Stimulated activated CD8-positive, alpha-beta memory T cell treated with anti-CD3 and anti-CD28 coated beads, Interleukin-2, amount 100 ng/mL, for 1 hour (primary cell): Measurements from ENCODE around the gene MMP1.

ENCODE experiments used
- DNase-seq, 2 donors: peaks; one replicate each; pipeline ENCODE4 v3.0.0-alpha.2; 2020; ENCODE audit warnings: low read depth in 2 of 2

Gene MMP1

DNA sequence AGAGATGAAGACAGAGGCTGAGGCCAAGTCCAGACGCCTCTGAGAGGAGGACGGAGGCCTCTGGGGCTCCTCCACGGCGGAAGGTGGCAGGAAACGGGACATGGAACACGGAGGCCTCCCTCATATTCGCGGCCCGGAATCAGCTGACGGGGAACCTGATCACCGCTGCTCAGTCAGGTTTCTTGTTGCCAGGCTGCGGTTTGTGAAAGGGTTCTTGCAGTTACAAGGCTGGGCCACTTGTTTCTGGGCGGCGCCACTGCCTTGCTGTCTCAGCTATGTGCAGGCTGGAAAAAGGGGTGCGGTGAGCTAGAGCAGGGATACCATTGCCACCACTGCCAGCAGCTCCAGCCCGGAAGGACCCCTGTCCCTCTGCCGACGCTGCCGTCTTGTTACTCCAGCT, 10.0 kb upstream of the MMP1 start:
- DNase-seq, result no peak

DNA sequence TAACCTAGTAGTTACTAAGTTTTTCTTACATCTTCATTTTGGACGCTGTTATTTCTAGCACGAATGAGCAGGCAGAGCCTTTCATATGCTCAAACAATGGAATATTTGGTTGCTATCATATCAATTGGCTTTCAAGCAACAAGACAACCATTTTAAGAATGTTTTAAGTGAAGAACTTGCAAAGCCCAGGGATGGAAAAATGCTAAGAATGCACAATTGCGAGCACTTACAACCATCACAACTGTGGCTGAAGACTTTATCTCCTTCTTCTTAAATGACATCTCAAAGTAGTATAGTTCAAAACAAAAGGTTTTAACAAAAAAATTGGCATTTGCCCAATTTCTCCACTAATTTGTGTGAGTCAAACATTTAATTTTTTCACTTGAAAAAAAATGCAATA, 8.3 kb upstream of the MMP1 start:
- DNase-seq, result no peak

DNA sequence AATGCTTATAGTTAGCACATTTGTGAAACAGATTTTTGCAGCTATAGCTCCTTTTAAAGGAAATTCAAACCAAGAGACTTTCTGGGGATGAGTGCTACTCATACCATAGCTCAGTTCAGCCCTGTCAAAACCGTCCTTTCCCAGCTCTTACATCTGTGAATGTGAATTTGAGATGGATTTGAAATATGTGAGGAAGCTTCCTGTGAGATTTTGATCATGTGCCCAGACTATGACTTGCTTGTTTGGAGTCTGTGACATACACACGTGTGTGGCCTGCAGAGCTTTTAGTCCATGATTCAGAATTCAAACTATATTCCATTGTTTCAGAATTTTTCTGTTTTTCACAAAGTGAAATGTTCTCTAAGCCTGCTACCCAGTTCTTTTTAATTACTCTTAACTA, 4.4 kb upstream of the MMP1 start:
- no peak for DNase-seq

DNA sequence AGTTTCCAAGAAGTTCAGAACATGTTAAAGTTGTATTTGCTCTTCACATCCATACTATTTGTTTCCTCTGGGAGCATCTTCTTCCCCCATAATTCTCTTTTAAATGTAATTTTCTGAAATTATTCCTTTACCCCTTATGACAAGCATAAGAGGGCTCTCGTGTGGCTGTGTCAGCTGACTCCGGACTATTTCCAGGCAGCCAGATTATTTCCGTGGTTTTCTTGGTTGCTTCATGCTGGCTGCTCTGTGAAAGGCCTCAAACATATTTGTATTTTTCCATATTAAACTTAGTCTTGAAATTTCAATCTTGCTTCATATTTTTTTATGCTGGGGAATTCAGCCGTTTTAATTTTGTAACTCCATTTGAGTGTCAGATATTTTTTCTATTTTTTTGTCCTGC, 2.8 kb upstream of the MMP1 start:
- no peak for DNase-seq

DNA sequence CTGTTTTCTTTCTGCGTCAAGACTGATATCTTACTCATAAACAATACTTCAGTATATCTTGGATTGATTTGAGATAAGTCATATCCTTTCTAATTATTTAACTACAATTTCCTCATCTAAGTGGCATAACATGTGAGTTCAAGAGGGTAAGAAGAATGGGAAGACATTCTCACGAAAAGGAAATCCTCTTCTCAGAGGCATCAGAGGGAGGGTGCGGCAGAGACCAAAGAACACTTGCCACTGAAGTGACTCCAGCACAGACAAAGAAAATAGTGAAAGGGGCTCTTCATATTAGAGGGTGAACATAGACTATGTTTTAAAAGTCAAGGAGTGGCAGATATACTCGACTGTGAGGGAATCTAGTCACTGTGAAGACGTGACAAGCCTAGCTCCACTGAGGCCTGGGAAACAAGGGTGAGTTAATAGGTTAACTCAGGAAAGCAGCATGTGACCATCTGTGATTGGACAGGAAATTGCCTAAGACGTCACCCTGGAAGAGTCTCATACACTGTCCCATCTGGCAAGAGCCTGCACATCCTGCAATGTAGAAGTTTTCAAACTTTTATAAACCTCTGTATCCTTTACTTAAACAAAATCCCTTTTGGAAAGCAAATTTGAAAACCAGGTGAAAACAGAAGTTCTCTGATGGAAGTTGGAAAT, 1.9 kb upstream of the MMP1 start:
- no peak for DNase-seq

DNA sequence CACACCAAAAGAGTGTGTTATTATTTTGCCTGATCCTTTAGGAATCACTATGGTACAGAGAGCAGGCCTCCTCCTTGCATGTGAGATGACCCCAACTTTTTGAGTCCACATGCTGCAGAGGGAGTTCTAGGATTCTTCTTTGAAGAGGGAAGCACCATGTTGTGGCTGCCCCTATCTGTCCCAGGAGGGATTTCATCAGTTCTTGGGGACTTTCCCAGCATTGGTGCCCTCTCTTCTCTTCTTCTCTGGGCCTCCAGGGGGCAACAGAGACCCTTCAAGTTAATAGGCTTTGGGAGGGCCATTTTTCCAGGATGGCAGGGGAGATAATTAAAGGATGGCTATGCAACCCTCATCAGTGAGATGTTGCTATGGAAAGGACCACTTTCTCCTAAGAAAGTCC, 3.6 kb downstream of the MMP1 start:
- no peak for DNase-seq

DNA sequence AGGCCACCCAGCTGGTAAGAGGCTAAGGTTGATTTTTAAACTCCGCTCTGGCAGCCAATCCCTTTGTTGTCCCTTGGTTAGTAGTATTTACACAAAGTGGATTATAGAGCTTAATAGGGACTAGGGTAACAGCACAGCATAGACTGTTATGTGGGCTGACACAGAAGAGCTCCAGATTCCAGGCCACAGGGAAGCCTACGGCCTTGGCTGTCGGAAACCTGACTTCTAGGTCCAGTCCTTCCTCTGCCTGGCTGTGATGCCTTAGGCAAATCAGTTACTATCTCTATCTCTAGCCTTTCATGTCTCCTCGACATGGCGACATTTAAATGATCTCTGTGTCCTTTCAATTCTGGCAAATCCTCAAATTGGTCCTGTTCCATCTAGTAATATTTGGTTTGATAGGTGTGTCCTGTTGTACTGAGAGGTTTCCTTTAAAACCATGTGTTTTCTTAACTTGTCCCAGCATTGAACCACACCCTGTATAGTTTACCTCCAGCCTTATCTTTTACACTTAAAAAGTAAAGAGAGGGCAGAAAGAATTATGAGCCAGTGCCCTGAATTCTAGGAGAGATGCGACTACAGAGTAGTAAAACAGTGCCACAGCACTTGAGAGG, 4.2 kb downstream of the MMP1 start:
- no peak for DNase-seq

DNA sequence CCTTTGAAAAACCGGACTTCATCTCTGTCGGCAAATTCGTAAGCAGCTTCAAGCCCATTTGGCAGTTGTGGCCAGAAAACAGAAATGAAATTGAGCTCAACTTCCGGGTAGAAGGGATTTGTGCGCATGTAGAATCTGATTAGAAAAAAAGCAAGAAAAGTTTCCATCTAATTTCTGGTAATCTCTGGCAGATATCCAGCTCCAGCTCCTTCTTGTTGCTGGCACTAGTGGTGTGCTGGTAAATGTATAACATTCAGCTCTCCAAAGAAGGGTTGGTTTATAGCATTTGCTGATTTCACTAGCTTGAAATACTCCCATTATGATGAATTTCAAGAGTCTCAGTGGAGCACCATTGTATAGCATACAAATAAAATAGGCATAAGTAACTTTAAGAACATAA, 5.4 kb downstream of the MMP1 start:
- DNase-seq, result no peak

DNA sequence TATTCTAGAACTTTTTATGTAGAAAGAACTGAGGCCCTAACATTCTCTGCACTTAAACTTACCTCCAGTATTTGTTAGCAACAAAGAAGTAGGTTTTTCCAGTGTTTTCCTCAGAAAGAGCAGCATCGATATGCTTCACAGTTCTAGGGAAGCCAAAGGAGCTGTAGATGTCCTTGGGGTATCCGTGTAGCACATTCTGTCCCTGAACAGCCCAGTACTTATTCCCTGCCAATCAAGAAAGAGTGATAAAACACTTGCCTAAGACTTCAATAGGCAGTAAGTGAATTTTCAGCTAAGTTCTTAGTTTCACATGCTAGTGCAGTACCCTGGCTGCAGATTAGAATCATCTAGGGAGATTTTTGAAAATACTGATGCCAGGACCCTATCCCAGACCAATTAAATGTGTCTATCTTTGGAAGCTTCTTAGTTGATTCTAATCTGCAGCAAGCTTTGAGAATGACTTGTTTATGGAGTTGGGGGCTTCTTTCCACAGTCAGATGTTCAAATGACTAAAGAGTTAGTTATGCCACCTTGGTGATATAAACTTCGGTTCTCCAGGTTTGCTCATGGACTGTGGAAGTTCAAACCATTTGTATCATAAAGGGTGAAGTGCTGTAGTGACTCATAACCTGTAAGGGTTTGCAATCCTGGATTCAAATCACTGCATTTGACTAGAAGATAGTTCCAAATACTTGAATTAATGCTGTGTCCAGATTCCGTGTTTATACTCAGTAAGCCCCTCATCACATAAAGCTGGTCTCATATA, 6.5 kb downstream of the MMP1 start:
- DNase-seq, result no peak

DNA sequence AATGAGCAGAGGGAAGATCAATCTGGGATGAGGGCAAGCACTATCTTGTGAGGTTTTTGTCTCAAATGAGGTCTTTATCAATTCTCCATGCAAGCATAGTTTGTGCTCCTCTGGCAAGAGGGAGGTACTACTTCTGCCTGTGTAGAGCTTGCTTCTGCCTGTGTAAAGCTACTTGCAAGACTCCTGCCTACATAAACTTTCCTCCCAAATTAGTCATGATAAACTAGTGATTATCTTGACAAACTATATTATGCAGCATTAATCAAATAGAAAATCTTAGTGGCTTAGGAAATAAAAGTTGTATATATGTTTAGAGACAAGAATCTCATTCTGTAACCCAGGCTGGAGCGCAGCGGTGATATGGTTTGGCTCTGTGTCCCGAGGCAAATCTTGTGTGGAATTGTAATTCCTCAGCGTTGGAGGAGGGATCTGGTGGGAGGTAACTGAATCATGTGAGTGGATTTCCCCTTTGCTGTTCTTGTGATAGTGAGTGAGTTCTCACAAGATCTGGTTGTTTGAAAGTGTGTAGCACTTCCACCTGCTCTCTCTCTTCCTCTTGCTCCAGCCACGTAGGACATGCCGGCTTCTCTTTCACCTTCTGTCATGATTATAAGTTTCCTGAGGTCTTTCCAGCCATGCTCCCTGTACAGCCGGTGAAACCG, 9.5 kb downstream of the MMP1 start:
- DNase-seq, result no peak

DNA sequence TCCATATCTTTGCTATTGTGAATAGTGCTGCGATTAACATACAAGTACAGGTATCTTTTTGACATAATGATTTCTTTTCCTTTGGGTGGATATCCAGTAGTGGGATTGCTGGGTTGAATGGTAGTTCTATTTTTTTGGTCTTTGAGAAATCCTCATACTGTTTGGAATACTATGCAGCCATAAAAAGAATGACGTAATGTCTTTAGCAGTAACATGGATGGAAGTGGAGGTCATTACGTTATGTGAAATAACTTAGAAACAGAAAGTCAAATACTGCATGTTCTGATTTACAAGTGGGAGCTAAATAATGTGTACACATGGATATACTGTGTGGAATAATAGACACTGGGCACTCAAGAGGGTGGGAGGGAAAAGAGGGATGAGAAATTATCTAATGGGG, 13.6 kb downstream of the MMP1 start:
- DNase-seq, result no peak

DNA sequence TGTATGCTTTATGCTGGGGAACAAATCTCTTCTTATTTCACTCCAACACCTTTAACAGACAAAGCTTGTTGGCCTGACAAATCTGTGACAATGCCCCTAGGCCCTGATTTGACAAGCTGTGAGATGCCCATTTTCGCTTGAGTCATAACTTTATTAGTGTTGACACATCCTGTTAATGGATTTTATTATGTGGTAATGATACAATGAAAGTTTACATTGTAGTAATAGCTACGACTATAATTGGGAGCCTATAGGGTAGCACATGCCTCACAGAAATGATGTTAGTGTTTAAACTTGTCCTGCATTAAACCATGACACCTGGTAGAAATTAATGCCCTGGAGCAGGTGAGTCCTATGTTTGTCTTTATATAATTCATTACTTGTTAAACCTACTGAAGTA, 14.2 kb downstream of the MMP1 start:
- no peak for DNase-seq

DNA sequence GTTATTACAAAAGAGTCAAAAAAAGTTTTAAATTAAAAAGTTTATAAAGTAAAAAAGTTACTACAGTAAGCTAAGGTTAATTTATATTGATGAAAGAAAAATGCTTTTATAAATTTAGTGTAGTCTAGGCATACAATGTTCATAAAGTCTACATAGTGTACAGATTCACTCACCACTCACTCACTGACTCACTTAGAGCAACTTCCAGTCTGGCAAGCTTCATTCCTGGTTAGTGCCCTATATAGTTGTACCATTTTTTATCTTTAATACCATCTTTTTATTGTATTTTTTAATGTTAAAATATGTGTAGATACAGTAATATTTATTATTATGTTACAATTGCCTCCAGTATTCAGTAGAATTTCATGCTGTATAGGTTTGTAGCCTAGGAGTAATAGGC, 14.9 kb downstream of the MMP1 start:
- DNase-seq, result no peak

DNA sequence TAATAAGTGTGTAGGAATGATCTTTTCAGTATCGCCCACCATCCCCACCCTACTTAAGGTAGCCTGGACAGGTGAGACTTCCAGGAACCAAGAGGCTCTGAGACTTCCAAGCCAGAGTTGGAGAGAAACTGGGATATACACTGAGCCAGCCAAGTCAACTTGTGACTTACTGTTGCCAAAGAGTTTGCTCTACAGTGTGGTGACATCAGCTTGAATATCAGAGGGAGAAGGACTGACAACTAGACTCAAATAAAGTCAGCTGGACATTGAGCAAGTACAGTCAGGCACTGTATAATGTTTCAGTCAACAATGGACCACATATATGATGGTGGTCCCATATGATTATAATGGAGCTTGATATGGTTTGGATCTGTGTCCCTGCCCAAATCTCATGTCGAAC, 16.3 kb downstream of the MMP1 start:
- no peak for DNase-seq

DNA sequence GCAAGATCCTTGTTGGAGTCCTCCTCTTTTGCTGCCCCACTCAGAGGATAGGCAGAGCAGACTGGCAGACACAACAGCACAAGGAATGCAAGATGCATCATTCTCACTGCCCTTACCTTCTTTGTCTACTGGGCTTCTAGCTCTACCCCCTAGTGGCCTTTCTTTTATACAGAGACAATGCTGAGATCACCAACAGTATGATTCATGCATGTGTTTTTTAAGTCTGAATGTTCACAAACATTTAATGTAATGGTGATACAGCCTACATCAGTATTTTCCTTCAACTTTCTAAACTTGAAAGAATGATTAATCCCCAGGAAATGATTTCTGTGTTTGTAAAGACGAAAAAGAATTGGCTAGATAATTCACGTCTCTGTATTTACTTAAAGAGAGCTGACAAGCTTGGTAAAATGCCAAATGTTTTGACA, 17.5 kb downstream of the MMP1 start, which contains the start of gene MMP10:
Gene MMP10 (minus strand): TSS at position 138 of the 428 bp plus-strand sequence. CDS start 37 bp downstream, at position 101.
- no peak for DNase-seq

DNA sequence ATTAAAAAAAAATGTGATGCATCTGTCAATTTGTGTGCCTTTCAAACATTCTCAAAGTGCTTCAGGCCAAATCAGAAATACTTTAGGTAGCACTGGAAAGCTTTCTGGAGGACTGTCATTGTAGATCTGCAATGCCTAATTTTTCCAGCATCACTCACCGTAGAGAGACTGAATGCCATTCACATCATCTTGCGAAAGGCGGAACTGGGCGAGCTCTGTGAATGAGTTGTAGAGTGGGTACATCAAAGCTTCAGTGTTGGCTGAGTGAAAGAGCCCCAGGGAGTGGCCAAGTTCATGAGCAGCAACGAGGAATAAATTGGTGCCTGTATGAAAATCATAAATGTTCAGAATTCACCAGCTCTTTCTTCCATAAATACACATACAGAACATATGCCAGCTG, 21.5 kb downstream of the MMP1 start:
- no peak for DNase-seq

DNA sequence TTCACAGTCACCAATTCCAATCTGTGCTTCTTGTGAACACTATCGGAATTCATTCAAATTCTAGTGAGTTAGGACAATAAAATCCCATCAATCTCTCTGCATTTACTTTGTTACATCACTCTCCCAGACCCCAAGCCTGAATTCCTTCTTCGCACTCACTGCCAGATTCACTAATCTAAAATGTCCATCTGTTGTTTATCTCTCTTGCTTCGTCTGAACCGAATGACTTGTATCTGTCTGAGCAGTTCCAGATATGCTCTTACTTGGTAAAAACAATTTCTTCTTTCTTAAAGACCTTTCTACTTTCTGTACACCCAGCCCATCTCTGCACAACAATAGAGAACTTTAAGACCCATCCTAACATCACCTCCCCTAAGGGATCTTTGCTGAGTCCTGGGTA, 24.6 kb downstream of the MMP1 start:
- no peak for DNase-seq

DNA sequence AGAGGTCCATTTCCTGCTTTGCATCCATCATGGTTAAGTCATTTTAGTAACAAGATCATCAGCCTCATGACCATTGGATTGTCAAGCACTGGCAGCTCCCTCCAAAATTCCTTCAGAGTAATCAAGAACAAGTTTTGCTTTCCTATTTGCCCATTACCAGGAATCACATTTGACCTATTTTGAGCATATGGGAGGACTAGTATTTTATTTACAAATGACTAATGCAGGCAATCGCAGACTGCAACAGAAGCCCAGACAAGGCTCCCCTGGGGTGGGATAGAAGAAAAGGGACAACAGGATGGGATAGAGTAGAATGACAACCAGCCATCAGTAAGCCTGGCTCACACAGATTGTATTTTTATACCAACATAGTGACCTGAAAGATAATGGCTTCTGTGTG, 26.6 kb downstream of the MMP1 start:
- no peak for DNase-seq

DNA sequence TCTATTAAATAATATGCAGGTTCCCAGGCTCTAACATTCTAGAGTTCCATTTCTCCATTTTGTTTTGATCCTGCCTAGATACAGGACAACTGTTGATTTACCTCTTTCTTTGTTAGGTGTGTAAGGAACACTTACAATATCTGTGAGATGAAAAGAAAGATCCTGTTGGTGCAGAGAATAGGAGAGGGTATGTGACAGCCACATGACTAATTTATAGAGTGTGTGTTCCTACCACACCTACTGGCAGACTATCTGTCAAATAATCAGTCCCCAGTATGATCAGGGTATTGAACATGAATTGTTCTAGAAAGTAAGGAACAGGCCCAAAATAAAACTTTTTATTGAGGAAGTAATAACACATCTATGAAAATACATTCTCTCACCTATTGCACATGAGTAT, 27.8 kb downstream of the MMP1 start:
- DNase-seq, result no peak

DNA sequence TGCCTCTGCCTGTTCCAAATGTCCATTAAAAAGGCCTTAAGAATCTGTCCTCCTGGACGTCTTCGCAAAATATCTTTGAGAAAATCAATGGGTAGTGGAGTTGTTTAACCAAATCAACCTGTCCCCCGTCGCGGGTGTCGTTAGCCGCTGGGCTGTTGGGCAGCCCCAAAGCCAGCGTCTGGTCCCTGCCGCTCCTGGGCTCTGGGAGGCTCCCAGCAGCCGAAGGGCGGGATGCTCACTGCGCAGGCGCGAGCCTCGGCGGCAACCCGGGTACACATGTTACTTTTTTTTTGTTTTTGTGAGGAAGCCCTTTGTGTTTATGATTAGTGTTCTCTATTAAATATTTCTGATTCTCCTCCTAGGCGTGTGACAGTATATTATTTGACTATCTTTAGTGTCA, 30.2 kb downstream of the MMP1 start:
- DNase-seq, result no peak

DNA sequence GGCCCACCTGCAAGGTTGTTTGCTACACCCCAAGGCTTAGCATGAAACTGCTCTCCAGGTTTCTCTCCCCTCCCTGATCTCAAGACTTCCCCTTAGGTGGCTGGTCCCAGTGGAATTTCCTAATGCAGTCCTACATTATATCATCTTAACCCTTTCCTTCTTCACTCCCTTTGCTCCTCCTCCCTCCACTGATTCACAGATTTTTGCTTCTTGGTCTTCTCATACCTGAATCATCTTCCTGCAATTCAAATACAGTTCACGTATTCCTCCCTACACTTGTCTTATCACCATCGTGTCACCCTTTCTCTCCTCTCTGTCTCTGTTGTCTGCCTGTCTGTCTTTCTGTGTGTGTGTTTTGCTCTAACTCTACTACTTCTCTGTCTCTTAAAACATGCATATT, 34.5 kb downstream of the MMP1 start:
- DNase-seq, result no peak

DNA sequence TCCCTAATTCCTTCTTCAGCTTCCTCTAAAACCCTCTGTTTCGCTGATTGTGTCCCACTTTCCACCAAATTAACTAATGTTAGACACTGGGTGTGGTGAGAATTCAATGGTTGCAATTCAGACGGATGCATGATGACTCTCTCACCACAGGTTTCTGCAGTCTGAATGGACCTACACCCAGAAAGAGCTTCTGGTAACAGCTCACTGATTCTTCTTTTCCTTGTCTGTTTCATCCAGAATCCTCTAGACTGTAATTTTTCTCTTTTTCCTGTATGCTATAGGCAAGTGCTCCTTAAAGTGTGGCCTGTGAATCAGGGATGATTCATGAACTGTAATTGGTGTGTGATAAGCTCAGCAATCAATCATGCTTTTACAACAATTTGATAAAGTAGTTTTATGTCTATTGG, 35.6 kb downstream of the MMP1 start:
- no peak for DNase-seq
